Activated gamma-delta T cell treated with anti-CD3 and anti-CD28 coated beads, Interleukin-2, amount 50 U/mL, for 16 hours (primary cell): Measurements from ENCODE around the gene TMEM109.

Experiments used
- DNase-seq: peaks from one replicate; pipeline ENCODE4 v3.0.0-alpha.2; 2020; ENCODE audit warnings: low read depth

The TMEM109 gene

DNA sequence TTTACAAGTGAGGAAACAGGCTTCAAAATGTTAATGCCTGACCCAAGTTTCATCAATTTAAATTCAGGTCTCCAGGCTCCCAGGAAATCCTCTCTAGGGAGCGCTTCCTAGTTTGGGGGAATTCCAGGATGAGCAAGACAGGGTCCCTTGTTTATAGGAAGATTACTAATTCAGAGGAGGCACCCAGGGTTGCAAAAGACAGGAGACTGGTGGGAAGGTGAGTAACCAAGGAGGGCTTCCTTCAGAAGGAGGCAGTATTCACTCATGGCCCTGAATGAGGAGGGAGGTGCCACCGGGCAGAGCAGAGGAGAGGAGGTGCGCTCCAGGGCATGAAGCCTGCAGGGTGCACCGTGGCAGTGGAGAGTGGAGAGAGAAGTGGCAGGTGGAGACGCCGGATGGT is 11.9 kb downstream of the TMEM109 start:
- DNase-seq = no peak

- DNase-seq = no peak
These were observed 12.5 kb downstream of the TMEM109 start for GRCh38 chr11:60926500-60926899.

- no peak for DNase-seq
These were observed 13.2 kb downstream of the TMEM109 start for GRCh38 chr11:60927061-60927592.

DNA sequence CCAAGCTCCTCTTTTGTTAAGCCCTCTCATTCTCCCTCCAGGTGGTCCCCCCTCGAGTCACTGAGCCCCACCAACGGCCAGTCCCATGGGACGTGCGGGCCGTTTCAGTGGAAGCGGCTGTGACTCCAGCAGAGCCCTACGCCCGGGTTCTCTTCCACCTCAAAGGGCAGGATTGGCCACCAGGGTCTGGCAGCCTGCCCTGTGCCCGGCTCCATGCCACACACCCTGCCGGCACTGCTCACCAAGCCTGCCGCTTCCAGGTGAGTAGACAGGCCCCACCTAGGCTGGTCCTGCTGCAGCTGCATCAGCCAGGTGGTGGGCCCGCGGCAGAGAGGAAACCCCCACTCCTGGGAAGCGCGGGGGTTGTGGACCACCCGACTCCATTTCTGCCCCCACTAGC is 13.6 kb downstream of the TMEM109 start:
- no peak for DNase-seq

DNA sequence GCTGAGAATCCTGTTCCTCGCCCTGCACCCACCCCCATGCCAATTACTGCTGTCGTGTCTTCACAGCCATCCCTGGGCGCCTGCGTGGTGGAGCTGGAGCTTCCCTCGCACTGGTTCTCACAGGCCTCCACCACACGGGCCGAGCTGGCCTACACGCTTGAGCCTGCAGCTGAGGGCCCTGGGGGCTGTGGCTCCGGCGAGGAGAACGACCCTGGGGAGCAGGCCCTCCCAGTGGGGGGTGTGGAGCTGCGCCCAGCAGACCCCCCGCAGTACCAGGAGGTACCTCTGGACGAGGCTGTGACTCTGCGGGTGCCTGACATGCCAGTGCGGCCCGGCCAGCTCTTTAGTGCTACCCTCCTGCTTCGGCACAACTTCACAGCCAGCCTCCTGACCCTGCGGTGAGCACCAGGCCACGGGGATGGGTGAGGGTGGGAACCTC is 14.6 kb downstream of the TMEM109 start:
- DNase-seq = no peak

DNA sequence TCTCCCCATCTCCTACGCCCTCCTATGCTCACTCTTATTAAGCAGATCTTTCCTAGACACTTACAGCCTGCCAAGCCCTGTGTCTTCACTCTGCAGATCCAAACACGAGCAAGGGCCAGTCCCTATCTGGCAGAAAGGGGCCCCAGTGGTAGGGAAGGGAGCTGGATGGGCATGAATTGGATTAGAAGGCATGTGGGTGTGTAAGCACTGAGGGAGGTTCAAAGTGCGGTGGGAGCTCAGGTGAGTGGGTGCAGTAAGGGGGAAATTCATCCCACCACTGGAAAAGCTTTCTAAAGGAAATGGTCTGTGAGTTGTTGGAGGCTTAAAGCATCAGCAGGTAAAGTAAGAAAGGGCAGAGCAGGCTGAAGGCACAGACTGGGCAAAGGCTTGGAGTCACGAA is 15.8 kb downstream of the TMEM109 start:
- no peak for DNase-seq

DNA sequence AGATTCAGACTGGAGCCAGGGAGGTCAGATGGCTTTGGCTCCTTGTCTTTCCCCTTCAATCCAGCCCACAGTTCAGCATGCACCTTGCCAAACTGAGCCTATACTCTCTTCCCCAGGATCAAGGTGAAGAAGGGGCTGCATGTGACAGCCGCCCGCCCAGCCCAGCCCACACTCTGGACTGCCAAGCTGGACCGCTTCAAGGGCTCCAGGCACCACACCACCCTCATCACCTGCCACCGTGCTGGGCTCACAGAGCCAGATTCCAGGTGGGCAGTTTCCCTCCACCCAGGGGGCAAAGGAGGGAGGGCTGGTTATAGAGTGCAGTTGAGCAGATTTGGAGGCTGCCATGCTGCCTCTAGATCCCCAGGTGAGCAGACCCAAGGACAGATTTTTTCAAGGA is 16.4 kb downstream of the TMEM109 start:
- no peak for DNase-seq

DNA sequence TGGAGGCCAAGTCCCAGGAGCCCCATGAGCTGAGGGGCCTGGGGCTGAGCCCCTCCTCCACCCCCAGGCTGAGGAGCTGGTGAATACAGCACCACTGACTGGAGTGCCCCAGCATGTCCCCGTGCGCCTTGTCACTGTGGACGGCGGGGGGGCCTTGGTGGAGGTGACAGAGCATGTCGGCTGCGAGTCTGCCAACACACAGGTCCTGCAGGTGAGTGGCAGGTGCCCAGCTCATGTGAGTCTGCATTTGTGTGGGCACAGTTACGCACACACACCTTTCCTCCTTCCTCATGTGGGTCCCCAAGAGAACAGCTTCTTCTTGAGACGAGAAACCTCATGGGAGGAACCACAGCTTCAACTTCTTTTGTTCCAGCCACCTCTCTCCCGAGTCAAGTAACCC is 18.0 kb downstream of the TMEM109 start:
- no peak for DNase-seq

DNA sequence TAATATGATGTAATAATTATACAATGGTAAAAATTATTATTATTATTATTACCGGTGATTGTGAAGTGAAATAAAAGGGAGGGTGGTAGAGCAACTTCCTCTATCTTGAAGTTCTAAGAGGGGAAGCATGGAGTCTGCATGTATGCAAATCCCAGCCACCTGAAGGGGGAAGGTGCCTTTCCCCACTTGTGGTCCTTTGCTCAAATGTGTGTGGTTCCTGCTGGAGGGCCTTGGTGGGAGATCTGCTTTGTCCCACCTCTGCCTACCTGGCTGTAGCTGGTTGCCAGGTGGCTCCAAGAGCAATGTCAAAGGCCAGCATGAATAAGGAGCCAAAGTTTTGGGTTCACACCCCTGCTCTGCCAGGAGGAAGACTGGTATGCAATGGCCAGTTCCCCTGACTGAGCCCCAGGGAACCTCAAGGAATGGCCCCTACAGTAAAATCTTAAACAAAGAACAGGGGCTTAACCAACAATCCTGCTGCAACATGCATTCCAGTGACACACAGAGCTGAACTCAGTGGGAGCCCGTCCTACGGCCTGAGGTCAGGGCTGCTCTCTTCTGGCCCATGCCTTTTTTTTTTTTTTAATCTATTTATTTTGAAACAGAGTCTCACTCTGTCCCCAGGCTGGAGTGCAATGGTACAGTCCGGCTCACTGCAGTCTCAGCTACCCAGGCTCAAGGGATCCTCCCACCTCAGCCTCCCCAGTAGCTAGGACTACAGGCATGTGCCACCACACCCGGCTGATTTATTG is 18.8 kb downstream of the TMEM109 start:
- DNase-seq = no peak

DNA sequence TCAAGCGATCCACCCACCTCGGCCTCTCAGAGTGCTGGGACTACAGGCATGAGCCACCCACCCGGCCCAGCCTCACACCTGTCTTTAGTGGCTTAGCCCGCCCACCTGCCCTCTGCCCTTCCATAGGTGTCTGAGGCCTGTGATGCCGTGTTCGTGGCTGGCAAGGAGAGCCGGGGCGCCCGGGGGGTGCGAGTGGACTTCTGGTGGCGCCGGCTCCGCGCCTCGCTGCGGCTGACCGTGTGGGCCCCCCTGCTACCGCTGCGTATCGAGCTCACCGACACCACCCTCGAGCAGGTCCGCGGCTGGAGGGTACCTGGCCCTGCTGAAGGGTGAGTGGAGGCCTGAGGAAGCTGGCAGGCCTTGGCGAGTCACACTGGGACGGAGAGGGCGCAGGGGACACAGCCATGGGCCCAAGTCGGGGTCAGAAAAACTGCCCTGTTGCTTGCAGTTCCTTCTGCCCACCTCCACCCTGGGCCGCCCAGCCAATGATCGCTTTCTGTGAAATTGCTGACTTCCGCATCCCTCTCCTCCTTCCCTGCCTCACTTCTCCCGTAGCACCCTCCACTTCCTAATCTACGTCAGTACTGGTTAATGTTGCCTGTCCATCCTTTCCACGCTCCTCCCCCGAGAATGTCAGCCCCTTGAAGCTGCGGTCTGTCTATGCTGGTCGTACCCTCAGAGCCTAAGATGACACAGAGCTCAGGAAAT is 19.6 kb downstream of the TMEM109 start:
- no peak for DNase-seq

GRCh38 chr11:60934124-60934789 is 20.3 kb downstream of the TMEM109 start:
- DNase-seq = no peak

DNA sequence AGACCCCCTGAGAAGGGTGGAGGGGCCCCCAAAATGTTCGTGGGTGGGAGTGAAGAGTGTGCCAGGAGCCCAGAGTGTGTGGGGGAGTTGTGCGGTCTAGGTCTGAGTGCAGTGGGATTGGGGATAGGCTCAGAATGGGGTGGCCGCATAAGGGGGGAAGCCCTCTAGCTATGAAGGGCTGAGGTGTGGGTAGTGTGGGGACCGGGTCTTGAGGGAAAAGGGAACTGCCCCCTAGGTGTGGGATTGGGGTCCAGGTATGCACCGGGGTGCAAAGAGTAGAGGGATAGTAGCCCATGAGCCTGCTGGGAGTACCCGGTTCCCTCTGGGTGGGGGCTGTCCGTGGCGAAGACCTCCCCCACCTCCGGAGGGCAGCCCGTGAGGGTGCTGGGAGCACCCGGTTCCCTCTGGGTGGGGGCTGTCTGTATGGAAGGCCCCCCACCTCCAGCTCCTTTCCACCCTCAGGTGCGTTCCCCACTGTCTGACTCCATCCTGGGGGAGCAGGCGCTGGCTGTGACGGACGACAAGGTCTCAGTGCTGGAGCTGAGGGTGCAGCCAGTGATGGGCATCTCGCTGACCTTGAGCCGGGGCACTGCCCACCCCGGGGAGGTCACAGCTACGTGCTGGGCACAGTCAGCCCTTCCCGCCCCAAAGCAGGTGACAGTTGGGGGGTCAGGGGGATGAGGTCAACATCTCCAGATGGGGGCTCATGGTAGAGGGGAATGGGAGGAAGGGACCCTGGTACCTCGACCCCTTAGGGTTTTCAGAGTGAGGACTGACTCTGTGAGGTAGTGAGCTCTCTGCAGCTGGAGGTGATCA is 21.0 kb downstream of the TMEM109 start:
- DNase-seq = no peak

GRCh38 chr11:60935676-60936442 is 21.9 kb downstream of the TMEM109 start:
- DNase-seq = no peak

- DNase-seq = no peak
These were observed 22.6 kb downstream of the TMEM109 start for GRCh38 chr11:60936467-60937143.

DNA sequence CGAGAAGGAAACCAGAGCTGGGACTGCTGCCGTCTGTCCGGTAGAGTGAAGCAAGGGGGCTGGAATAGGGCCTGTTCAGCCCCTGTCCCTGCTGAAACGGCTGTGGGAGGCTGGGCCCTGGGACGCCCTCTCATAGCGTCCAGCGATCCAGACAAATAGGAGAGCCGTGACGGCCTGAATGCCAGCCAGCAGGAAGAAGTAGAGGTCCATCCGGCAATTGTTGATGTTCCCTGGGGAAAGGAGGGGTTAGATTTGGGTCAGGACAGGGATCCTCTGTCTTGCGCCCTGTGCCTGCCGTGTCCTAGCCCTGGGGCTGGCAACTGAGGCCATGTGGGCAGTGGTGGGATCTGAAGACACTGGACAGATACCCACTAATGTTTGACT is 23.2 kb downstream of the TMEM109 start:
- DNase-seq = no peak

DNA sequence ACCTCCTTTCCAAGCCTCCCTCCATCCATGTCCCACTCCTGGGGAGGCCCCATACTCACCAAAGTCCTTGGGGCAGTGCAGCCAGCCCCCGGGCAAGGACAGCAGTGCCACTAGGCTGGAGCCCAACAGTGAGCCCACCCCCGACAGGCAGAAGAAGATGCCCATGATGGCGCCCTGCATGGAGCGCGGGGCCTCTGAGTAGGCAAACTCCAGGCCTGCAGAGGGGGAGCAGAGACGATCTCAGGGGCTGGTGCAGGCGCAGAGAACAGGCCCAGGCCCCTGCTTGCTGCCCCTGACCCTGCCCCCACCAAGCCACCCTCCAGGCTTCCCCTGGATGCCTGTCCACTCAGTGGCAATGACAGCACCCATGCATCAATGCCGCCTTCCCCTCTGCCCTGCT is 23.9 kb downstream of the TMEM109 start:
- DNase-seq = no peak

DNA sequence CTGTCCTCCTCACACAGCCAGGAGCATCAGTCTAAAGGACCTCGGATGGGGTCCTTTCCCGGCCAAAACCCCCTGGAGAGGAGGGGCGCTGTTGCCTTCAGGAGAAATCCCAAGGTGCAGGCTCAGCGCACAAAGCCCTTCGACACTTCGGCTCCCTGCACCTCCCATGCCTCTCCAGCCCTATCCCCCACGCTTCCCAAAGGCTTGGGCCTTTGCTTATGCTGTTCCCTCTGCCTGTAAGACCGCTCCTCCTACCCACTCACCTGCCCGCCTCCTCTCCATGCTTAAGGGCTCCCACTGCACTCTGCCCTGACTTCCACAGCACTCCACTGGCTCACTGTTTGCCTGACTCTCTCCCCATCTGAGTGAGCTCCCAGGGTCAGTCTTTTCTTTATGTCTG is 24.5 kb downstream of the TMEM109 start:
- no peak for DNase-seq

GRCh38 chr11:60939301-60939700 is 25.3 kb downstream of the TMEM109 start:
- no peak for DNase-seq

- no peak for DNase-seq
These were observed 25.9 kb downstream of the TMEM109 start for GRCh38 chr11:60939855-60940254.

DNA sequence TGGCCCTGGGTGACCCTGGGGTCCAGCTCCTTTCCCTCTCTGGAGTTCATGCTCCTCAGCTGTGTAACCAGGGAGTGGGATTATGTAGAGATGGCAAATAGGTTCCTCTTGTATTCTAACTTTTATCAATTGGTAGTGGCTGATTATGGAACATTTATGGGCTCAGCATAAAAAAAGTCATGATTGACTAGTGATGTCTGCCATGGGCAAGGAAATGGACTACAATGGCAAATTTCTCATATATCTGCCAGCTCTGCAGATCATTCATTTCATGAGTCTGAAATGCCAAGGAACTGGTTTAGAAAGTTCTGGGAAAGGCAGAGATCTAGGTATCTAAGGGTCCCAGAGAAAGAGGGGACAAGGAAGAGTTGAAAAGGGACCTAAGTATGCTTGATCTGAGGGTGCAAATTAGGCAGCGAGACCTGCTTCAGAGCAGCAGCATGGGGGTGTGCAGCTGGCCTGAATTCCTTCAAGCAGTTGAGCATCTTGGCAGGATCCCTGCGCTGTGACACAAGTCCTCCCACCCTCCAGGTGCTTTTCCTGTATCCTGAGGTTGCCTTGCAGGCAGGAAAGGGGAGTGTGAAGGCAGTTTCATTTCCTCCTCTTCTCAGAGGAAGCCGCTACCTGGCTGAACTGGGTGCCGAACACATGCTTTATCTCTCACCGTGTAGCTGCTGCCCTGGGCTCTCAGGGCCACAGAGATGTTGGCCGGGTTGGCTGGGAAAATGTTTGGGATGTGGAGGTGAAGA is 27.6 kb downstream of the TMEM109 start:
- DNase-seq = no peak
